RWPE1 (cell line): ENCODE measurements around the gene PXDN.

Experiments used
- CTCF ChIA-PET: fragments of 350-600 bp; sonication (Branson Sonifier 250); formaldehyde crosslinking; extraction: SDS; loops from one replicate; lab custom pipeline; 2021; lab: Yijun Ruan, JAX
- POLR2A ChIA-PET: fragments of 400-600 bp; formaldehyde crosslinking; extraction: SDS; loops from one replicate; lab custom pipeline; 2020; ENCODE audit warnings: antibody characterized with exemption; ENCODE audit not compliant: low non-redundant PET; lab: Yijun Ruan, JAX
- DNase-seq: peaks from one replicate; pipeline ENCODE4 v3.0.0; 2012; ENCODE audit warnings: low spot score
- H3K27ac ChIP-seq: fragments of 450-650 bp; 2 replicates; pipeline ENCODE4 v1.5.1; 2017
- TF ChIP-seq, protein P1 (sequence below): fragments of 450-650 bp; conservative IDR thresholded peaks from 2 replicates; pipeline ENCODE4 v1.5.1; 2017; ENCODE audit warnings: low read depth, mild to moderate bottlenecking

Gene PXDN

GRCh38 chr2:1644427-1644826 is 99.9 kb downstream of the PXDN start:
- POLR2A ChIA-PET: interaction anchor here (0.6 kb wide), 1 partner anchor 1088 kb away, joined by 3 read pairs; no protein-coding TSS in a partner anchor
- CTCF ChIA-PET: no interaction called here
- TF ChIP-seq, protein P1, sequence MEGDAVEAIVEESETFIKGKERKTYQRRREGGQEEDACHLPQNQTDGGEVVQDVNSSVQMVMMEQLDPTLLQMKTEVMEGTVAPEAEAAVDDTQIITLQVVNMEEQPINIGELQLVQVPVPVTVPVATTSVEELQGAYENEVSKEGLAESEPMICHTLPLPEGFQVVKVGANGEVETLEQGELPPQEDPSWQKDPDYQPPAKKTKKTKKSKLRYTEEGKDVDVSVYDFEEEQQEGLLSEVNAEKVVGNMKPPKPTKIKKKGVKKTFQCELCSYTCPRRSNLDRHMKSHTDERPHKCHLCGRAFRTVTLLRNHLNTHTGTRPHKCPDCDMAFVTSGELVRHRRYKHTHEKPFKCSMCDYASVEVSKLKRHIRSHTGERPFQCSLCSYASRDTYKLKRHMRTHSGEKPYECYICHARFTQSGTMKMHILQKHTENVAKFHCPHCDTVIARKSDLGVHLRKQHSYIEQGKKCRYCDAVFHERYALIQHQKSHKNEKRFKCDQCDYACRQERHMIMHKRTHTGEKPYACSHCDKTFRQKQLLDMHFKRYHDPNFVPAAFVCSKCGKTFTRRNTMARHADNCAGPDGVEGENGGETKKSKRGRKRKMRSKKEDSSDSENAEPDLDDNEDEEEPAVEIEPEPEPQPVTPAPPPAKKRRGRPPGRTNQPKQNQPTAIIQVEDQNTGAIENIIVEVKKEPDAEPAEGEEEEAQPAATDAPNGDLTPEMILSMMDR: no peak

GRCh38 chr2:1642993-1643619 is 101.2 kb downstream of the PXDN start:
- CTCF ChIA-PET: interaction anchor here (0.6 to 1.0 kb wide), 4 partner anchors 75 to 1781 kb away, joined by 3 to 6 read pairs (median 4); no protein-coding TSS in a partner anchor

More at GRCh38 chr2:1644427-1644826, 99.9 kb downstream of the PXDN start:
- no peak for DNase-seq
- H3K27ac ChIP-seq: peak overlapping the region; percentile 34; the same call in 1 of the 2 replicates

GRCh38 chr2:1642066-1642861 is 102.1 kb downstream of the PXDN start:
- CTCF ChIA-PET: interaction anchor here (1.0 kb wide), 1 partner anchor 92 kb away, joined by 3 read pairs; no protein-coding TSS in a partner anchor
- TF ChIP-seq, protein P1: no peak
- DNase-seq: no peak
- POLR2A ChIA-PET: no interaction called here
- peak overlapping the region; percentile 18 for H3K27ac ChIP-seq

More at GRCh38 chr2:1642993-1643619, 101.2 kb downstream of the PXDN start:
- no peak for DNase-seq
- POLR2A ChIA-PET: no interaction called here
- TF ChIP-seq, protein P1: no peak
- H3K27ac ChIP-seq: no peak overlapping the region

GRCh38 chr2:1641523-1641922 is 102.8 kb downstream of the PXDN start:
- no peak overlapping the region for H3K27ac ChIP-seq
- no peak for DNase-seq
- CTCF ChIA-PET: no interaction called here
- TF ChIP-seq, protein P1: no peak
- POLR2A ChIA-PET: no interaction called here

DNA sequence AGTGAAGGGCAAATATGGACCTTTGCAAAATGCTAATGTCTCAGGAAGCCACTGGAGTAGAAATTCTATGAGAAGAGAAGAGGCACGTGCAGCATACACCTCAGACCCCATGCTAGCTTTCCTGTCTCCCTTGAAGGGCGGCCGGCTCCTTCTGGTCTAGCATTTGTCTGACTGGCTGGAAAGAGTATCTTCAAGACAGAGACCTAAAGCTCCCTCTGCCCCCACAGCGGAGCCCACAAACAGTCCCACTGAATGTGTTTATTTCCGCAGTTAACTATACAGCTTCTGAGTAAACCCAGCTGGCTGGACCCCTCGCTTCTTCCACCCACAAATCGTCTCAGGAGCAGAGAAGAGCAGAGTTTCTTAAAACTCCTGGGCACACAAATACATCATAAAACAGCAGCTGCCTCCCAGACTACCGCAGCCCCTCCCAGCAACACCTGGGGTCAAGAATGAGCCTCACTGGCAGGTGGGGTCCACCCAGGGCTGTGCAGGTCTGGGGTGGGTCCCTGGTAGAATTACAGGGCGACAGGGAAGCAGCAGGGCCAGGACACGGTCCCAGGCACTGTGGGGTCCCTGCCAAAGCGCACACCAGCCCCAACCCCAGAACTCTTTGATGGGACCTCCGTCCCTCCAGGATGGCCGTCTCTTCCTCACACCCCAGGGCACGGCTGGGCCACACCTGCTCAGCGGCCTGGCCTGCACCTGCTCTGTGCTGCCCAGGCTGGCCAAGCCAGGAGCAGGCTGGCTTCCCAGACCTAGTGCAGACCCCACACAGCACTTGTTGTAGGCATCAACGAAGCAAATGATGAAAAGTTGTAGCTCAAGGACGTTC is 103.8 kb downstream of the PXDN start:
- POLR2A ChIA-PET: no interaction called here
- CTCF ChIA-PET: no interaction called here
- H3K27ac ChIP-seq: peak overlapping the region; percentile 20; the same call in 1 of the 2 replicates
- TF ChIP-seq, protein P1: no peak
- DNase-seq: no peak
